ENCODE measurements around the gene FILIP1L.

The FILIP1L gene

DNA sequence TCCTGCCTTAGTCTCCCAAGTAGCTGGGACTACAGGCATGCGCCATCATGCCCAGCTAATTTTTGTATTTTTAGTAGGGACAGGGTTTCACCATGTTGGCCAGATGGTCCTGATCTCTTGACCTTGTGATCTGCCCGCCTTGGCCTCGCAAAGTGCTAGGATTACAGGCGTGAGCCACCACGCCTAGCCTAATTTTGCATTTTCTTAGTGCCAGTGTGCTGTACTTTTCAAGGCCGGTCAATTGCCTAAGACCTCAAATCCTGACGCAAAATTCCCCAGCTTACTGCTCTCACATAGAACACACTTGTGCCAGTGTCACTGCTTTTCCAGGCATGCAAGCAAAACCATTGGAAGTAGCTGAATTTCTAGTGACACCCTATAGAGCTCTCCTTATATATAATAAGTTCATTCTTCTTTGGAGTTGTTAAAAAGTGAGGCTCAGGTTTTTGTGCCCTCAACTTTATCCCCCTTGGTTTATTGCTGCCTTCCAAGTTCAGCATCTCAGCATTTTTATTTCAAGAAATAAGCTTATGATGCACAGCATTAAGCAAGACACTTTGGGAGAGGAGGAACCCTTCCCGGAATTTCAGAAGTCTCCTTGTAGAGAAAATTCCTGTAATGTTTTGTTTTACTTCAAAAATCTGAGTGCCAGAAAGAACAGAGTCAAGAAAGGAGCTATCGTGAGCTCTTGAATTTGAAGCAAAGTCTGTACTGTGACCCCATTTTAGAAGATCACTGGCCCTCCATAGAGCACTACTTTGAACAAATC is 93.2 kb downstream of the FILIP1L start:
- TF ChIP-seq ZFX (IDR thresholded peaks at IDR 0.05) (no peak), CTCF (conservative IDR thresholded peaks at IDR 0.05) (no peak)
- H3K27ac ChIP-seq: no peak overlapping the region

- no peak overlapping the region for H3K27ac ChIP-seq
- TF ChIP-seq ZFX (IDR thresholded peaks at IDR 0.05) (no peak), CTCF (conservative IDR thresholded peaks at IDR 0.05) (no peak)
Observed at GRCh38 chr3:100019719-100020118, 94.6 kb downstream of the FILIP1L start.

DNA sequence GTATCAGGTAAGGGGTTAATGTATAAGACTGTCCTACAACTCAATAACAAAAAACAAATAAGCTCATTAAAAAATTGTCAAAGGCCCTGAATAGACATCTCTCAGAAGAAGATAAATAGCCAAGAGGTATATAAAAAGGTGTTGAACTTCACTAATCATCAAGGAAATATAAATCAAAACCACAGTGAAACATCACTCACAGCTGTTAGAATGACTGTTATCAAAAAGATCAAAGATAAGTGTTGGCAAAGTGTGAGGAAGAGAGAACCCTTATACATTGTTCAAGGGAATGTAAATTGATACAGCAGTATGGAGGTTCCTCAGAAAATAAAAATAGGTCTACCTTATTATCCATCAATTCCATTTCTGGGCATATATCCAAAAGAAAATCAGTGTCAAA is 95.5 kb downstream of the FILIP1L start:
- no peak overlapping the region for H3K27ac ChIP-seq
- TF ChIP-seq ZFX (IDR thresholded peaks at IDR 0.05) (no peak), CTCF (conservative IDR thresholded peaks at IDR 0.05) (no peak)

DNA sequence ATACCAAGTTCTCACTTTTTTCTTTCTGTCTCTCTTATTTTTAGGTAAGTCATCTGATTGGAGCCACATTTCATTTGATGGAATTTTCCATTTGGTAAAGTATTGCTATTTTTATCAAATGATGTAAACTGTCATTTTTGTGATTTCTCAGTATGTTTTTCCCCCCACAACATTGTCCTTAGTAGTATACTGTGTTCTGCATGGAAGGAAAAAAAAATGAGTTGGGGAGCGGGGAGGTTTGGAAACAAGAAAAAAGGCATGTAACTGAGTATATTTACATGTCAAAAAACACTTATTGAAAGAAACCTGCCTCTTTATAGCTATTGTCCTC is 104.2 kb downstream of the FILIP1L start:
- H3K27ac ChIP-seq: no peak overlapping the region
- TF ChIP-seq ZFX (IDR thresholded peaks at IDR 0.05): no peak
- no peak for TF ChIP-seq CTCF (conservative IDR thresholded peaks at IDR 0.05)

DNA sequence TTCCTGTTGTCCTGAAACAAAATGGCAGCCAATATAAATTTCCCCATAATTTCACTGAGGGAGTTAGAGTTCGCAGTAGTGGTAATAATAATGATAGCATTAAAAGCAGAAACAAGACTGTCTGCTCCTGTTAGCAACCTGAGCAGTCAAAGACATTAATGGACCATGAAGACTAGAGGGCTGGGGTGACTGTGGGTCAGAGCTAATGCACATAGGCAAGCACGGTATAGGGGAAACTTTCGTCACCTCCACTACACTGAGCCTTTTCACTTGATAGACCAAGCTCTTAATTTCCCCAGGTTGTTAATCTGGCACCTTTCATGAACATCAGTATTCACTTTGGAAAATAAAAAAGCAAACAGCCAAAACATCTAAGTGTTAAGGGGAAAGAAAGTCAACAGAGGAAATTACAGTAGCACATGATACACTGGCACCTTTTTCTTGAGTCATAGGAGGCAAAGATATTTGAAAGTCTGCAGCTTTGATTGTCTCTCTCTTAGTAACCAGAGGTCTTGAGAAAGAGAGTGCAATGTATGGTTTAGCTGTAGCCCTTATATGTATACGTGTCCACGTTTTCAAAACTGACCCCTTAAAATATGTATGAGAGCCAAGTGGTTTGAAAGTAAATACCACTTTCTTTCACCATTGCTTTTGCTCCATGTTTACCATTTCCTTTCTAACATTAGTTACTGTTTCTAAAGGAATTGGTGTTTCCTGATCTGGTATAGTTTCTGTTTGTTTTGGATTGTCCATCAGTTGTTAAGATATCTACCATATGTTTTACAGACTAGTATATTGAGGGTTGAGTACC is 104.8 kb downstream of the FILIP1L start:
- H3K27ac ChIP-seq: no peak overlapping the region
- no peak for TF ChIP-seq CTCF (conservative IDR thresholded peaks at IDR 0.05)
- no peak for TF ChIP-seq ZFX (IDR thresholded peaks at IDR 0.05)

GRCh38 chr3:100008081-100008698 is 106.1 kb downstream of the FILIP1L start:
- H3K27ac ChIP-seq: no peak overlapping the region
- no peak for TF ChIP-seq CTCF (conservative IDR thresholded peaks at IDR 0.05)
- TF ChIP-seq ZFX (IDR thresholded peaks at IDR 0.05): no peak

DNA sequence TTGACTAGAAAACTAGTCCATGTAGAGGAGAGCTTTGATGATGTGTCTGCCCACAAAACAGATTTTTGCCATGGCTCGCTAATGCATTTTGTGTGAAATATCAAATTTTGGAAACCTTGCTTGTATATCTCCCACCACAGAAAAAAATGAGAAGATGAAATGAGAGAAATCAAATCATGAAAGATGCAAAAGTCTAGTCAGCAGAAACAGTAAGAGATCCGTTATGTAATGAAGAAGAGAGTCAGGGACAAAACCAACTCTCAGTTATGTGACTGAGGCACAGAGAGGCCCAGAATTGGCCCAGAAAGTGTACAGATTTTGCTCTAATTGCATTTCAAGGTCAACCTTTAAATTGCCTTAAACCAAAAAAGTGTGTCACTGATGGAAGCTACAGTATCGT is 107.0 kb downstream of the FILIP1L start:
- TF ChIP-seq CTCF (conservative IDR thresholded peaks at IDR 0.05) (no peak), ZFX (IDR thresholded peaks at IDR 0.05) (no peak)
- no peak overlapping the region for H3K27ac ChIP-seq
